Neural progenitor cell (in vitro differentiated cells): ENCODE measurements around the gene ATP13A3. TPM values are rescaled to one million over a fixed set of nuclear protein-coding genes. Genes with fewer than 3 reads are reported as not detected.

Experiments
- DNase-seq: peaks from one replicate; pipeline ENCODE4 v3.0.0-alpha.2; 2016; ENCODE audit warnings: low spot score
- H2AFZ ChIP-seq: fragments of 200-600 bp; sonication (generic); replicated peaks from 2 replicates; pipeline ENCODE4 v1.6.1; 2016; ENCODE audit warnings: antibody characterized with exemption
- H3F3A ChIP-seq: fragments of 200-600 bp; sonication (generic); 2 replicates; pipeline ENCODE4 v1.6.1; 2016; ENCODE audit warnings: antibody characterized with exemption, low read depth
- H3K27ac ChIP-seq: fragments of 200-600 bp; sonication (generic); 2 replicates; pipeline ENCODE4 v1.5.1; 2016; ENCODE audit warnings: mild to moderate bottlenecking
- H3K27me3 ChIP-seq: fragments of 200-600 bp; sonication (generic); 2 replicates; pipeline ENCODE4 v1.6.1; 2016; ENCODE audit warnings: mild to moderate bottlenecking, moderate library complexity
- H3K36me3 ChIP-seq: fragments of 200-600 bp; sonication (generic); 2 replicates; pipeline ENCODE4 v1.5.1; 2016
- H3K4me1 ChIP-seq: fragments of 200-600 bp; sonication (generic); 2 replicates; pipeline ENCODE4 v1.6.1; 2016; ENCODE audit warnings: mixed run types
- H3K4me2 ChIP-seq: fragments of 200-600 bp; sonication (generic); 2 replicates; pipeline ENCODE4 v1.6.1; 2016
- H3K4me3 ChIP-seq: fragments of 200-600 bp; sonication (generic); 2 replicates; pipeline ENCODE4 v1.5.1; 2016
- H3K79me2 ChIP-seq: fragments of 200-600 bp; sonication (generic); 2 replicates; pipeline ENCODE4 v1.6.1; 2016; ENCODE audit warnings: low read depth
- H3K9ac ChIP-seq: fragments of 200-600 bp; sonication (generic); 2 replicates; pipeline ENCODE4 v1.6.1; 2016
- H3K9me3 ChIP-seq: fragments of 200-600 bp; sonication (generic); 2 replicates; pipeline ENCODE4 v1.5.1; 2016; ENCODE audit warnings: low read depth
- H4K20me1 ChIP-seq: fragments of 200-600 bp; sonication (generic); 2 replicates; pipeline ENCODE4 v1.6.1; 2016; ENCODE audit warnings: low read depth
- H3K27ac Mint-ChIP-seq: 3 replicates; pipeline ENCODE4 v1.8.0; 2021; ENCODE audit warnings: mixed read lengths
- H3K27me3 Mint-ChIP-seq: 2 replicates; pipeline ENCODE4 v1.8.0; 2022; ENCODE audit warnings: low read depth, mild to moderate bottlenecking, inconsistent platforms, moderate library complexity, mixed read lengths; ENCODE audit not compliant: insufficient read depth
- H3K36me3 Mint-ChIP-seq: 3 replicates; pipeline ENCODE4 v1.8.0; 2021; ENCODE audit warnings: mixed read lengths
- H3K4me1 Mint-ChIP-seq: 3 replicates; pipeline ENCODE4 v1.8.0; 2021; ENCODE audit warnings: mixed read lengths
- H3K4me3 Mint-ChIP-seq: 3 replicates; pipeline ENCODE4 v1.8.0; 2021; ENCODE audit warnings: mild to moderate bottlenecking, moderate library complexity, mixed read lengths
- H3K9me3 Mint-ChIP-seq: 3 replicates; pipeline ENCODE4 v1.8.0; 2020; ENCODE audit warnings: mixed read lengths
- EZH2 ChIP-seq: fragments of 200-600 bp; sonication (generic); IDR thresholded peaks from 2 replicates; pipeline ENCODE4 v1.6.1; 2017; ENCODE audit warnings: antibody characterized with exemption, mild to moderate bottlenecking, moderate library complexity
- EZH2phosphoT487 ChIP-seq: fragments of 200-600 bp; sonication (generic); IDR thresholded peaks from 2 replicates; pipeline ENCODE4 v1.6.1; 2017; ENCODE audit warnings: antibody characterized with exemption
- total RNA-seq: library from RNA; depleted of rRNA; stranded (reverse); fragments of >200 nt; gene quantifications from 2 replicates; pipeline ENCODE4 v1.2.3, GENCODE V29; 2015; ENCODE audit warnings: low replicate concordance
- TF ChIP-seq, protein P1 (sequence below): fragments of 200-600 bp; sonication (generic); IDR thresholded peaks from 2 replicates; pipeline ENCODE4 v1.5.1; 2017; ENCODE audit warnings: antibody characterized with exemption, mild to moderate bottlenecking

The ATP13A3 gene
- total RNA-seq, 1 donor from 2014 or later = 105 TPM

DNA sequence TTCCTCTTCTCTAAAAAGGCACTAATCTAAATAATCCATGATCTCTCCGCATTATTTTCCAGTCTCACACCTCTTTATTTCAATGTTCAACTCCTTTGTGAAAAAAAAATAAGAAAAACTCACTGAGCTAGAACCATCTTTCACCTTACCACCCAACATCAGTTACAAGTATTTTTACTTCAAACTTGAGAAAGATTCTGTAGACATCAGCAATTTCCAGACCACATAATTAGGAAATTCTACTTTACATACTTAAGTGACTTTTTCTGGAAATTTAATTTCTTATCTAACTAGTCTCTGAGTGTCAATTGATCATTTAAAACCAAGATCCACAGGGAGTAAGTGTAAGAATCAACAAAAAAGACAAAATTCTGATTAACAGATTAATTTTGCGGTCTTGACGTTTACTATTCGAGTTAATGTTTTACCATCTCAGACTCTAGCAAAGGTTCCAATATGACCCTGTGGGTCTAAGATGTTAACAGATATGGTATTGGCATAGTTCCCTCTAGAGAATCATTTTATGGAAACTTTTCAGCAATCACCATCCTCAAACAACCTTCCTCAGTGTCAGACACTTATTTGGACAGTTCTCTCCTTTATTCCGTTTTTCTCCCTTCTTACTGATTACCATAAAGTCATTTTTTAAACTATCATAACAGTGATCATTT, 5.1 kb downstream of the ATP13A3 start:
- H3K36me3 ChIP-seq = no peaks in the 10 kb centered on the region
- H3K4me2 ChIP-seq = no peak overlapping the region
- Mint-ChIP-seq H3K27ac (no peak overlapping the region), H3K4me3 (no peak overlapping the region), H3K36me3 (peaks cover 8% of the 10 kb centered on the region), H3K4me1 (peaks cover 9% of the 10 kb centered on the region), H3K9me3 (no peaks in the 10 kb centered on the region), H3K27me3 (no peaks in the 10 kb centered on the region)
- no peak for DNase-seq
- H2AFZ ChIP-seq = no peak overlapping the region
- peaks cover 70% of the 10 kb centered on the region for H4K20me1 ChIP-seq
- H3K4me3 ChIP-seq = no peak overlapping the region
- H3K79me2 ChIP-seq = peaks cover 96% of the 10 kb centered on the region
- no peak overlapping the region for H3K27ac ChIP-seq
- no peak overlapping the region for H3K9ac ChIP-seq
- no peaks in the 10 kb centered on the region for H3K27me3 ChIP-seq
- H3F3A ChIP-seq = no peaks in the 10 kb centered on the region
- H3K9me3 ChIP-seq = no peaks in the 10 kb centered on the region
- no peak for TF ChIP-seq EZH2phosphoT487
- peaks cover 7% of the 10 kb centered on the region for H3K4me1 ChIP-seq

DNA sequence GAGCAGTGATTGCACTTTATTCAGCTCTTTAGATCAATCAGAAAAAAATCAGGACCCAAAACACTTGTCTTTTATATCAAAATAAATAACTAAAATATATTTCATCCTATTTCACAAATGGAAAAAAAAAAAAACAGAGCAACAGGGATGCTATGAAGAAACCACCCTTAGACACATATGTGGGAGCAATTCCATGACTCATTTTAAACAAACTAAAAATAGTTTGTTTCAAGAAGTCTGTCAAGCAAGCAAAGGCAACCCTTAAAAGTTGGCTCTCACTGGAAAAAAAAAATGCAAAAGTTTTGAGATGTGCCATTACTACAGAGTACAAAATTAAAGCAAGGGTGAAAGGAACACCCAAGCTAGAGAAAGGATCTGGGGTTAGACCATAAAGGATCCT, 5.7 kb downstream of the ATP13A3 start:
- H3K9me3 ChIP-seq = no peaks in the 10 kb centered on the region
- H3K36me3 ChIP-seq = no peaks in the 10 kb centered on the region
- H4K20me1 ChIP-seq = peaks cover 74% of the 10 kb centered on the region
- peaks cover 8% of the 10 kb centered on the region for H3K36me3 Mint-ChIP-seq
- no peaks in the 10 kb centered on the region for H3F3A ChIP-seq
- no peak overlapping the region for H3K27ac ChIP-seq
- H3K4me3 ChIP-seq = no peak overlapping the region
- no peak overlapping the region for H3K9ac ChIP-seq
- no peak overlapping the region for H2AFZ ChIP-seq
- H3K27me3 ChIP-seq = no peaks in the 10 kb centered on the region
- H3K4me1 ChIP-seq = peaks cover 7% of the 10 kb centered on the region
- no peaks in the 10 kb centered on the region for H3K9me3 Mint-ChIP-seq
- no peaks in the 10 kb centered on the region for H3K27me3 Mint-ChIP-seq
- H3K4me1 Mint-ChIP-seq = peaks cover 9% of the 10 kb centered on the region
- DNase-seq = no peak
- H3K4me3 Mint-ChIP-seq = no peak overlapping the region
- H3K27ac Mint-ChIP-seq = no peak overlapping the region
- no peak overlapping the region for H3K4me2 ChIP-seq
- no peak for TF ChIP-seq EZH2
- TF ChIP-seq, protein P1, sequence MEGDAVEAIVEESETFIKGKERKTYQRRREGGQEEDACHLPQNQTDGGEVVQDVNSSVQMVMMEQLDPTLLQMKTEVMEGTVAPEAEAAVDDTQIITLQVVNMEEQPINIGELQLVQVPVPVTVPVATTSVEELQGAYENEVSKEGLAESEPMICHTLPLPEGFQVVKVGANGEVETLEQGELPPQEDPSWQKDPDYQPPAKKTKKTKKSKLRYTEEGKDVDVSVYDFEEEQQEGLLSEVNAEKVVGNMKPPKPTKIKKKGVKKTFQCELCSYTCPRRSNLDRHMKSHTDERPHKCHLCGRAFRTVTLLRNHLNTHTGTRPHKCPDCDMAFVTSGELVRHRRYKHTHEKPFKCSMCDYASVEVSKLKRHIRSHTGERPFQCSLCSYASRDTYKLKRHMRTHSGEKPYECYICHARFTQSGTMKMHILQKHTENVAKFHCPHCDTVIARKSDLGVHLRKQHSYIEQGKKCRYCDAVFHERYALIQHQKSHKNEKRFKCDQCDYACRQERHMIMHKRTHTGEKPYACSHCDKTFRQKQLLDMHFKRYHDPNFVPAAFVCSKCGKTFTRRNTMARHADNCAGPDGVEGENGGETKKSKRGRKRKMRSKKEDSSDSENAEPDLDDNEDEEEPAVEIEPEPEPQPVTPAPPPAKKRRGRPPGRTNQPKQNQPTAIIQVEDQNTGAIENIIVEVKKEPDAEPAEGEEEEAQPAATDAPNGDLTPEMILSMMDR = no peak
- peaks cover 100% of the 10 kb centered on the region for H3K79me2 ChIP-seq

DNA sequence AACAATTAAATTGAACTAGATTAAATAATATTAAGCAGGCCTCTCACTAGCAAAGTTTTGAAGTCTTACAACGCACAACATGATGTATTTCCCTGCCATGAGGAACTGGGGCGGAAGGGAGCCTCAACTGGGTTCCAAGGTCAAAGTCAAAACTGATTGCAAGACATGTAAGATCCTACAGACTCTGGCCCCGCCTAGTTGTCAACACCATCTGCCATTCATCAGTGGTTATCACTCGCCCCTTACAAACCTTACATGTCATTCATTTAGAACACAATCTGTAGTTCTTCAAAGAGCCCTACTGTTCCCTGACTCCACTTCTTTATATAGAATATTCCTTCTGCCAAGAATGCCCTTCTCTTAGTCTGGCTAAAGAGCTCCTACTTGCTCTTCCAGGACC, 10.0 kb downstream of the ATP13A3 start:
- no peaks in the 10 kb centered on the region for H3K4me1 ChIP-seq
- peaks cover 5% of the 10 kb centered on the region for H3K4me1 Mint-ChIP-seq
- no peak for DNase-seq
- H3K27me3 Mint-ChIP-seq = no peaks in the 10 kb centered on the region
- no peaks in the 10 kb centered on the region for H3F3A ChIP-seq
- no peaks in the 10 kb centered on the region for H3K9me3 Mint-ChIP-seq
- peaks cover 84% of the 10 kb centered on the region for H4K20me1 ChIP-seq
- H3K27me3 ChIP-seq = no peaks in the 10 kb centered on the region
- no peaks in the 10 kb centered on the region for H3K36me3 Mint-ChIP-seq
- no peaks in the 10 kb centered on the region for H3K9me3 ChIP-seq
- TF ChIP-seq, protein P1 = no peak
- no peak for TF ChIP-seq EZH2phosphoT487
- TF ChIP-seq EZH2 = no peak
- no peak overlapping the region for H2AFZ ChIP-seq
- no peak overlapping the region for H3K9ac ChIP-seq
- H3K4me3 ChIP-seq = no peak overlapping the region
- peaks cover 100% of the 10 kb centered on the region for H3K79me2 ChIP-seq
- H3K36me3 ChIP-seq = no peaks in the 10 kb centered on the region
- no peak overlapping the region for H3K27ac Mint-ChIP-seq
- no peak overlapping the region for H3K4me2 ChIP-seq
- H3K27ac ChIP-seq = no peak overlapping the region
- no peak overlapping the region for H3K4me3 Mint-ChIP-seq

DNA sequence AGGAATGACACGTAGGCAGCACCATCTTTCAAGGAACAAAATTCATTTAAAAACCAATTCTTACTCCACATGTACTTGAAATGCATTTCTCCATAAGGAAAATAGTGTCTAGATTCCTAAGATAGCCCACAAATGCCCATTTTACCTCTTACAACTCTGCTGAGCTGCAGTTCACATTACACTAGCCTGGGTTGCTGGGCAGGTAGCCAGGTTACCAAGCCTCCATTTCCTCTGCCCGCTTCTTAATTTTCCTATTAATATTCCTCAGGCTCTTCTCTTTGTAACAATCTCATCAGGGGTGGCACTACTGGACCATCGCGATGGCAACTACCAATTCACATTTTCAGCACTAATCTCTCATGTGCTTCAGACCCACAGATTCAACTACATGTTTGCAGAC, 10.8 kb downstream of the ATP13A3 start:
- TF ChIP-seq, protein P1 = no peak
- TF ChIP-seq EZH2 (no peak), EZH2phosphoT487 (no peak)
- H3K4me2 ChIP-seq = no peak overlapping the region
- H2AFZ ChIP-seq = no peak overlapping the region
- no peak for DNase-seq
- no peaks in the 10 kb centered on the region for H3F3A ChIP-seq
- peaks cover 8% of the 10 kb centered on the region for H3K4me1 Mint-ChIP-seq
- peaks cover 100% of the 10 kb centered on the region for H3K79me2 ChIP-seq
- no peaks in the 10 kb centered on the region for H3K9me3 ChIP-seq
- no peak overlapping the region for H3K9ac ChIP-seq
- no peak overlapping the region for H3K27ac Mint-ChIP-seq
- no peaks in the 10 kb centered on the region for H3K27me3 Mint-ChIP-seq
- H3K36me3 Mint-ChIP-seq = no peaks in the 10 kb centered on the region
- no peak overlapping the region for H3K4me3 Mint-ChIP-seq
- H3K27ac ChIP-seq = no peak overlapping the region
- H3K9me3 Mint-ChIP-seq = no peaks in the 10 kb centered on the region
- no peaks in the 10 kb centered on the region for H3K4me1 ChIP-seq
- no peaks in the 10 kb centered on the region for H3K36me3 ChIP-seq
- no peak overlapping the region for H3K4me3 ChIP-seq
- H3K27me3 ChIP-seq = no peaks in the 10 kb centered on the region
- peaks cover 83% of the 10 kb centered on the region for H4K20me1 ChIP-seq
